Large intestine (tissue), 3 donors: ENCODE results near the gene SNTG2. TPM values are rescaled to one million over a fixed set of nuclear protein-coding genes. Genes with fewer than 3 reads are reported as not detected.

Experiments used
- DNase-seq, 2 donors: peaks; one replicate each; pipeline versions ENCODE4 v3.0.0 to v3.0.0-alpha.2; 2013
- H3K27ac ChIP-seq: one replicate; pipeline ENCODE4 v1.5.1; 2013; ENCODE audit warnings: low read length
- H3K27me3 ChIP-seq: 2 replicates; pipeline ENCODE4 v1.6.1; 2013; ENCODE audit warnings: low read length; ENCODE audit not compliant: control insufficient read depth, insufficient read depth
- H3K36me3 ChIP-seq: 2 replicates; pipeline ENCODE4 v1.6.1; 2013; ENCODE audit warnings: low read length; ENCODE audit not compliant: control insufficient read depth, insufficient read depth
- H3K4me1 ChIP-seq: one replicate; pipeline ENCODE4 v1.6.1; 2013; ENCODE audit warnings: low read length; ENCODE audit not compliant: control insufficient read depth, insufficient read depth
- H3K4me3 ChIP-seq: one replicate; pipeline ENCODE4 v1.5.1; 2013; ENCODE audit warnings: low read length
- H3K9me3 ChIP-seq: one replicate; pipeline ENCODE4 v1.6.1; 2013; ENCODE audit warnings: mild to moderate bottlenecking, low read depth, low read length, moderate library complexity; ENCODE audit not compliant: control insufficient read depth
- whole genome bisulfite sequencing: methylation state at CpG from one replicate; pipeline ENCODE4 v1.1.5; 2013; ENCODE audit warnings: low lambda C conversion rate; ENCODE audit not compliant: insufficient coverage; 5-methylcytosine and 5-hydroxymethylcytosine counted together
- polyA plus RNA-seq: library from polyadenylated mRNA; unstranded; fragments of 120-200 nt; gene quantifications from one replicate; pipeline ENCODE4 v1.2.1, GENCODE V29; 2013

Gene SNTG2
- polyA plus RNA-seq, 1 donor = 0.48 TPM

GRCh38 chr2:1398191-1398590 is 447.5 kb downstream of the SNTG2 start:
- WGBS = no CpG with 5 or more reads among the region's 7 CpGs
- Histone ChIP-seq H3K27ac (no peak overlapping the region), H3K9me3 (peaks cover 2% of the 10 kb centered on the region), H3K4me1 (no peaks in the 10 kb centered on the region), H3K4me3 (no peak overlapping the region), H3K36me3 (no peaks in the 10 kb centered on the region), H3K27me3 (no peaks in the 10 kb centered on the region)
- no peak for DNase-seq

DNA sequence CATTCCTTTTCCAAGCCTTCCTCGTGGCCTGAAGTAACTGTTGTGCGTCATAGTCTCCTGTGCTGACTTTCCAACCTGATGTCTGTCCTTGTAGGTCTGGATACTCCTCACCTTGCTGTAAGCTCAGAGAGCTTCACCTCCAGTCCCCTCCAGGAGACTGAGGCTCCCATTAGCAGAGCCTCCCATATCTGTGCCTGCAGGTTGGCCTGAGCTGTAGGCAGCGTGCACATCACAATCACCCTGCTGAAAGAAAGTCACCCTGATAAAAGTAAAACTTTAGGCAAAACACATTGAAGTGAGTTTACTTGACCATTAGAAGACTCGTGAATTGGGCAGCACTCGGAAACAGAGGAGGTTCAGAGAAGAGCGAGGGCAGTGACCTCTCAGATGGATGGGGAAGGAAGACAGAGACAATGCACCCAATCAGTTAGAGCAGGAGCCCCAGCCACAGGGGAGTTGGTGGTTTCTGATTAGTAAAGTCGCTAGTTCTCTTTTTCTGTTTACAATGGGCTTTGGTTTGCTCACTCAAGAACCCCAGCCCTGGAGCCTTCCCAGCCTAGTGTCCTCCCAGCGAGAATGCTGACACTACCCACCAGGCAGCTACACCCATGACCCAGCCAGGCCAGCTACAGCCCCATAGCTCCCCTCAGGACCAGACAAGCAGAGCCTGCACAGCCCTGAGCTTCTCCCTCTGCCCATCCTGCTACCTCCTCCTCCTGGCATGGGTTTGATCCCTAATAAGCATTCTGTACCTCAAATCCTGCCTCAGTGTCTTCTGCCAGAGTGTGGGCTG is 450.5 kb downstream of the SNTG2 start:
- no peaks in the 10 kb centered on the region for H3K27me3 ChIP-seq
- H3K9me3 ChIP-seq = peaks cover 3% of the 10 kb centered on the region
- no peak overlapping the region for H3K4me3 ChIP-seq
- no peak overlapping the region for H3K27ac ChIP-seq
- no CpG with 5 or more reads among the region's 8 CpGs for WGBS
- H3K36me3 ChIP-seq = no peaks in the 10 kb centered on the region
- no peak for DNase-seq
- H3K4me1 ChIP-seq = no peaks in the 10 kb centered on the region

DNA sequence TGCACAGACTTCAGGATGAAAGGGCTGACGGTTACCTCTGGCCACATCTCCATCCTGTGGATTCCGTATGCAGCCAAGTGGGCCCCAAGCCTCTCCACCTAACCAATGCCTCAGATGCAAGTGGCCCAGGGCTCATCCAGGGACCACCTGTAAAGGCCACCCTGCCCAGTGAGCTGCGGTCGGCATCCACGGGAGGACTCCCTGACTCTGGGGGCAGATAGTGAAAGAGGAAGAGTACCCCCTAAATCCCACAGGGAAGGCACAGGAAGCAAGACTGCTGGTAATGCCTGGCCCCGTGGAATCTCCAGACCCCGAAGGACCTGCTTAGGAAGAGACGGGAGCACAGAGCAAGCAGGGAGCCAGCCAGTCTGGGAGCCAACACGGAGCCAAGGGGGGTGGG is 451.4 kb downstream of the SNTG2 start:
- 100% methylated on average over 3 of the region's 9 CpGs for WGBS
- no peaks in the 10 kb centered on the region for H3K4me1 ChIP-seq
- no peak for DNase-seq

DNA sequence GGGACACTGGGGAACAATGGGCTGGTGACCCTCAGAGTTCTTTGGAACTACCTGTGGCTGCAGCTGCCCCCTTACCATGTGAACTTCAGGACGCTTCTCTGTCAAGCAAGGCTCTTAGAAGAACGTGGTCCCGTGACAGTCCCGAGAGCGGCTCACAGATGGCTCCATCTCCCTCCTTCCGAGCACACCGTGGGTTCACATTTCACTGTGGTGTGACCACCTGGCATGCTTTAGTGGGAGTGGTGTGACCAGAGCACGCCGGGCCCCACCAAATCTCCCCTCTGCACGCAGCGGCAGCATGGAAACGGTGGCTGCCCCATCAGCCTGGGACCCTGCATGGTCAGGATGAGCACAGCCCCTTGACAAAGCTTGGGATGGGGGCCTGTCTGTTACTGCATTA is 452.9 kb downstream of the SNTG2 start:
- H3K4me1 ChIP-seq = no peaks in the 10 kb centered on the region
- no peak for DNase-seq
- H3K36me3 ChIP-seq = no peaks in the 10 kb centered on the region
- H3K9me3 ChIP-seq = peaks cover 3% of the 10 kb centered on the region
- WGBS = no CpG with 5 or more reads among the region's 12 CpGs
- no peaks in the 10 kb centered on the region for H3K27me3 ChIP-seq
- H3K27ac ChIP-seq = no peak overlapping the region
- H3K4me3 ChIP-seq = no peak overlapping the region

More for the DNA sequence above, 451.4 kb downstream of the SNTG2 start:
- Histone ChIP-seq H3K9me3 (peaks cover 3% of the 10 kb centered on the region), H3K36me3 (no peaks in the 10 kb centered on the region), H3K27ac (no peak overlapping the region), H3K27me3 (no peaks in the 10 kb centered on the region), H3K4me3 (no peak overlapping the region)

DNA sequence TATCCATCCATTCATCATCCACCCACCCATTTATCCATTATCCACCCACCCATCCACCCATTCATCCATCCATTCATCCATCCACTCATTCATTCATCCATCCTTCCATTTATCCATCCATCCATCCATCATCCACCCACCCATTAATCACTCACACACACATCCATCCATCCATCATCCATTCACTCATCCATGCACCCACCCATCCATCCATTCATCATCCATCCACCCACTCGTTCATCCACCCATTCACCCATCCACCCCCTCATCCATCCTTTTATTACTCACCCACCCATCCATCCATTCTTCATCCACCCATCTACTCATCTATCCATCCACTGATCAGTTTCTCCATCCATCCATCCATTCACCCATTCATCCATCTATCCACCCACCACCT is 454.5 kb downstream of the SNTG2 start:
- H3K4me1 ChIP-seq = no peaks in the 10 kb centered on the region
- peaks cover 3% of the 10 kb centered on the region for H3K9me3 ChIP-seq
- no peaks in the 10 kb centered on the region for H3K36me3 ChIP-seq
- H3K27ac ChIP-seq = no peak overlapping the region
- H3K27me3 ChIP-seq = no peaks in the 10 kb centered on the region
- whole genome bisulfite sequencing = 100% methylated on average over 1 of the region's 1 CpG
- no peak overlapping the region for H3K4me3 ChIP-seq
- no peak for DNase-seq

- Histone ChIP-seq H3K27me3 (no peaks in the 10 kb centered on the region), H3K4me3 (no peak overlapping the region), H3K27ac (no peak overlapping the region), H3K36me3 (no peaks in the 10 kb centered on the region), H3K4me1 (no peaks in the 10 kb centered on the region), H3K9me3 (peaks cover 3% of the 10 kb centered on the region)
- WGBS = 100% methylated on average over 1 of the region's 3 CpGs
- DNase-seq = no peak
Observed at GRCh38 chr2:1405967-1406366, 455.3 kb downstream of the SNTG2 start.

GRCh38 chr2:1406434-1406833 is 455.8 kb downstream of the SNTG2 start:
- WGBS = no CpG with 5 or more reads among the region's 2 CpGs
- DNase-seq = no peak
- H3K27me3 ChIP-seq = no peaks in the 10 kb centered on the region
- peaks cover 3% of the 10 kb centered on the region for H3K9me3 ChIP-seq
- H3K4me1 ChIP-seq = no peaks in the 10 kb centered on the region
- no peaks in the 10 kb centered on the region for H3K36me3 ChIP-seq
- no peak overlapping the region for H3K4me3 ChIP-seq
- H3K27ac ChIP-seq = no peak overlapping the region

DNA sequence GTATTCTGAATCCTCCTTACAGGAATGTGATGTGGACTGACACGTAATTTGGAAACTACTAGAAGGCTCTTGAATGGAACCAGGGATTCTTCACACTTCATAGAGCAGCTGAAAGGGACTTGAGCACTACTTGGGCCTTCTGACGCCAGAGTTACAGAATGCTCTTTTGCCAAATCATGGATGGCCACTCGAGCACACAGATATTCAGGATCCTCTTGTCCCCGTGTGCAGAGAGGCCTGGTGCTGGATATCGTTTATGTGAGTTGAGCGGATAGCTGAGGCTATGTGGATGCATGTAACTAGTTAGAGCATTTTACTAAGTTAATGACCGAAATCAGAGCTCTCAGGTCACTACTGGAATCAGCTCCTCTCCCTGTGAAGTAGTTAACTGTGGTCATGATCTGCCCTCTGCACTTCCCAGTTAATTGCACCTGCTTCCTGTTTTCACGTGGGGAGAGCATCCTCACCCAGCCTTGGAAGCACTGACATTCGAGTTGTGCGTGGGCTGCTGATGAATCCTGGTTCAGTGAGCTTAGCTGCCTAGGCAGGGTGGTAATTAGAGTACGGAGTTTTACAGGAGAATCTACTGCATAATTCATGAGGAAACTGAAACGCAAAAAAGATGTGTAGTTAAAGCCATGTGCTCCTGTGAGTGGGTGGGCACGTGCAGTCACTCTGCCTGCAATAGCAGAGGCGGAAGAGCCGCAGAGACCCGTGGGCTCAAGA is 457.5 kb downstream of the SNTG2 start:
- no peak overlapping the region for H3K4me3 ChIP-seq
- no peaks in the 10 kb centered on the region for H3K4me1 ChIP-seq
- WGBS = 90% methylated on average over 2 of the region's 16 CpGs
- no peak for DNase-seq
- no peaks in the 10 kb centered on the region for H3K27me3 ChIP-seq
- H3K36me3 ChIP-seq = no peaks in the 10 kb centered on the region
- H3K9me3 ChIP-seq = peaks cover 2% of the 10 kb centered on the region
- no peak overlapping the region for H3K27ac ChIP-seq

DNA sequence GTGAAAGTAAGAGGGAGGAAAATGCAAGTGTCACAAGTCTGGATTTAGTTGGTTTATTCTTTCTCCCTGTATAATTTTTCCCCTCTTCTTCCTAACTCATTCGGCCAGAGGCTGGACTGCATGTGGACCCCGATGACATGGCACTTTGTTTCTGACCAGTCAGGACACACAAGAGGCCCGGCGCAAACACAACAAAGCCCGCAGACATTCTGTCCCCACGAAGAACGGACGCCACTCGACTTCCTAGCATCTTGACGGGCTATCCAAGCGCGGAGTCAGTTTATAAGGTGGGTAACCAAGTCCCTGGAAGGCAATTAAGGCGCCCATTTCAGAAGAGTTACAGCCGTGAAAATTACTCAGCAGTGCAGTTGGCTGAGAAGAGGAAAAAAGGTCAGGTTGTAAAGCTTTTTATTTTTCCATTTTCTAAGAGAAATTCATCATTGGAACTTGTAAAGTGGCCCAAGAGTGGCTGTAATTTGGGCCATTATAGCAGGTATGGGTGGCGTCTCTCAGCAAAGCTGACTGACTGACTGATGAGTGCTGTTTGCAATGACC is 462.6 kb downstream of the SNTG2 start, which contains the start of gene TPO:
TPO (plus strand) TSS at position 308 of the 555 bp plus-strand sequence. CDS start 946 bp downstream, outside the sequence.
- Histone ChIP-seq H3K4me3 (no peak within 1 kb of the TSS), H3K27me3 (no peaks in the 10 kb centered on the region), H3K36me3 (no peaks in the 10 kb centered on the region), H3K27ac (no peak within 1 kb of the TSS), H3K4me1 (no peaks in the 10 kb centered on the region), H3K9me3 (no peaks in the 10 kb centered on the region)
- DNase-seq = no peak
- no CpG with 5 or more reads among the region's 15 CpGs for WGBS

DNA sequence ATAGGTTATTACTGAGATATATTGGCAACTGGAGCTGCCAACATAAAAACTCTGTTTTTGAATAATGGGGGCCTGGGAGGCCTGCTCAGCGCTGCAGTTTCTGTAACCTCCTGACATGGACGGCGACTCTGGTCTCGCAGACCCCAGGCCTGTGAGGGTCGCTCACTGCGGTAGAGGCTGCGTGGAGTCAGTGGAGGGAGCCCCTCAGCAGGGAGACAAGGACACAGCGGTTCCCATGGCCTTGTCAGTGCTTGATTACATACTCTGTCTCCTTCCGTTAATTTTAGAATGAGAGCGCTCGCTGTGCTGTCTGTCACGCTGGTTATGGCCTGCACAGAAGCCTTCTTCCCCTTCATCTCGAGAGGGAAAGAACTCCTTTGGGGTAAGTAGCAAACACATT is 463.5 kb downstream of the SNTG2 start:
- no peak for DNase-seq
- Histone ChIP-seq H3K4me1 (no peaks in the 10 kb centered on the region), H3K27ac (no peak overlapping the region), H3K4me3 (no peak overlapping the region), H3K27me3 (no peaks in the 10 kb centered on the region), H3K36me3 (no peaks in the 10 kb centered on the region), H3K9me3 (no peaks in the 10 kb centered on the region)
- WGBS = 93% methylated on average over 3 of the region's 13 CpGs
